Left colon (tissue), 2 donors: Measurements from ENCODE around the gene NOVA1. TPM values are rescaled to one million over a fixed set of nuclear protein-coding genes. Genes with fewer than 3 reads are reported as not detected.
A peak's percentile ranks its signal among the peaks of the same experiment; 100 is the strongest.

ENCODE experiments used
- ATAC-seq: fragments of 200-7000 bp; cut with Tn5 transposase; one replicate; pipeline ENCODE4 v1.9.1; 2020; ENCODE audit warnings: mild to moderate bottlenecking, moderate library complexity
- DNase-seq, 2 donors: peaks; one replicate each; pipeline ENCODE4 v3.0.0-alpha.2; 2020
- intact Hi-C, 2 donors: fragments of 100-400 bp; cut with DNase I in 1 of 2; cut with micrococcal nuclease in 1 of 2; formaldehyde crosslinking; loops; one replicate each; pipeline versions ENCODE4 v1.11.2 to v1.14.0; 2022; cut with DNase I, micrococcal nuclease
- total RNA-seq, 2 donors: library from RNA; stranded (reverse); fragmentation: NEBNext Ultra II Directional; extraction: Animal tissue kit (Norgen Biotek cat#: 25700); gene quantifications; one replicate each; pipeline ENCODE4 v1.2.1, GENCODE V29; 2021
- donor health status: DM: no; HTN: no; CAD: no.
- donor health status: DM: yes; HTN: yes; CAD: no.

The NOVA1 gene
- total RNA-seq, 2 donors from 2014 or later: 1.4 to 5.9 TPM

DNA sequence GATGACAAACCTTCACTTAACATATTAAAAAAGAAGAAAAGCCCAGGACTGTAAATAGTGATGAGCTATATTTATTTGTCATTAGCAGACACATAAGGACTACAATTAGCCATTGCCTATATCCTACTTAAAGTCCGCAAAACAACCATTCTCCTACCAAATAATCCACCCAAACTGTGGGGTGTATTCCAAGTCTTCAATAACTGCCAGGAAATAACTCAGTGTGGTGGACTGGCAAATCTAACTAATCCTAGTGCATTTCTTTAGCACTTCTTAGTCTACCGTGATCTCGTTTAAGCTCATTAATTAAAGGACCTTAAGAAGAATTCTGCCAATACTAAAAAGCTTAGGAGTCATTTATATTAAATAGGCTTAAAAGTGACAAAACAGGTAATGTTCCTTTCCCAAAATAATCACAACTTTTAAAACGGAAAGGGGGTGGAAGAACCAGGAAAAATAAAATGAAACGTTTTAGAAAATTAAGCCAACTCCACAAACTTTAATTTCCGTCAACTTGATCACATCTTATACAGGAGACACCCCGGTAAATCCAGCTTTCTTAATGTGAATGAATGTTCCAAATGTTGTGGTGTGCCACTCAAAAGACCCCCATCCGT is 1.8 kb downstream of the NOVA1 start:
- intact Hi-C loops: no loop called here
- DNase-seq (no peak), ATAC-seq (no peak)

DNA sequence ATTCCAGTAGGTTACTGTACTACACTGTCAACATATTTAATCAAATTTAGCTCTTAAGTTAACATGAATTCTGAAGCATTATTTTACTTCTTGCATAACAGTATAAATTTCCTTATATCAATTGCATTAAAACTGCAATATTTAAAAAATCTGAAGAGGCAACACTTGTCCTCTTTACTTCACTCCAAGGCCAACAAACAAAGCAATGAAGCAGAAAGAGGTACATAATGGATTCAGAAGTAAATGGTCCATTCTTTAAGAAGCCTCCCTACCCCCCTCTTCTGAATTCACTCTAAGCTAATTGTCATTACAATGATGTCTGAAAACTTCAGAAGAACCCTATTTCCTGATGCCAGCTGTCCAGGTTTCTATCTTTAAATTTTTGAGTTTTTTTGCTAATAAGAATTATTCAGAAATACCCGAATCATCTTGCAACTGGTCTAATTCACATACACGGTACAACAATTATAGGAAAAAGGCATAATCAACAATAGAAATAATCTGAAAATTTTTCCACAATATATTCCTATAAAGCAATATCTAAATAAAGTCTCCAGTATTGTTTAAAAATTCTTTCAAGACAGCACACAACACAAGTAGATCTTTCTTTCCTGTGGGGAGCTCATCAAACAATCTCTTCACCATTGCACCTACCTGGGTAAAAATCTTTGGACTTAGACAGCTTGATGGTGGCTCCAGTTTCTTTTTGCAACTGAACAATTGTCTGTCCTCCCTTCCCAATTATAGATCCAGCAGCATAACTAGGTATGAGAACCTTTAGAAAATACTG is 2.9 kb downstream of the NOVA1 start:
- intact Hi-C loops: no loop called here
- no peak for DNase-seq
- ATAC-seq: no peak

DNA sequence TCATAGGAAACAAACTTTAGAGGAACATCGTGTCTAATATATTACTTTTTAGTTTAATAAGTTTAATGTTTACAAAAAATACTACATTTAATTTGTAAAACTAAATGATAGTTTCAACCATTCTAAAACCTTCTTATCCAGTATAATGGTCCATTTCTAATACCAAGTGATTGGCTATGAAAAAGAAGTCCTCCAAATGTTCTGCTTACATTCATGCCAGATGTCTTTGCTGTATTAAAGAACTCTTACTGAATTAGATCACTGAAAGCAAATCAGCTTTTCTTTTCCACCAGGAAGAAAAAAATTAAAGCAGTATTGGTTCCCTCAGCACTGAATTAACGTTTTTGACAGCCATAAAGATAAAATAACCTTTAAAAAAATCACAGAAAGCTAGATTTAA is 3.7 kb downstream of the NOVA1 start:
- DNase-seq (no peak), ATAC-seq (no peak)
- intact Hi-C loops: no loop called here

DNA sequence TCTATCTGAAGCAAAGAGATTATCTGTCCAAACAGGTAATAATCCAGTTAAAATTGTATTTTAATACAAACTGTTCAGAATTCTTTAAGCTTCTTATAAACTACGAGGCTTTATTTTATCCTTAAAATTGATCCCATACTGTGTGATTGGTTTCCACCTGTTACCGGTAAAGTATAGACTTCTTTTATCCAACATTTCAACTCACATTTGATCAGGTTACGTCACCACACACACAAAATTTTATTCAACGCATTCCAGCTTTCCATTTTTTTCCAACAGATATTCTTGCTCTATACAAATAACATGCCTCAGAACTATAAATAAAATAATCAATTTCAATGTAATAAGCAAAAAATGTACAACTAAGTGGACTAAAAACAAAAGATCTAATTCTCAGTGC is 4.5 kb downstream of the NOVA1 start:
- no peak for ATAC-seq
- DNase-seq: no peak
- intact Hi-C loops: no loop called here

DNA sequence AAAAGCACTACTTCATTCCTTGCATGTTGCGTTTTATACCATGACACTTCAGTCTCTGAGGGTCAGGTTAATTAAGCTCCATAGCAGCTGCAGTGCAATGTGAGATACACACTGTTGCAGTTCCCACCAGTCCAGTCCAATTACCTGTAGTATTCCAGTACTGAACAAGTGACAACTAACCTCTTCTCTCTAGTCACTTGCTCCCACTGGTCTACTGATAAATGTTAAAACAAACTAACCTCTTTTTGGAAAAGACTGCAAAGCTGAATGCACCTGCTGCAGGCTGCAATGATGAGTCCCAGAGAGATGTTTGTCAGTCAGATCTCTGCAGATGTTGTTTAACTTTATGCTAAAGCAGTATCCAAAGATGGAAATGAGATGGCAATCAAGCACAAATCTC is 7.9 kb downstream of the NOVA1 start:
- intact Hi-C loops: no loop called here

DNA sequence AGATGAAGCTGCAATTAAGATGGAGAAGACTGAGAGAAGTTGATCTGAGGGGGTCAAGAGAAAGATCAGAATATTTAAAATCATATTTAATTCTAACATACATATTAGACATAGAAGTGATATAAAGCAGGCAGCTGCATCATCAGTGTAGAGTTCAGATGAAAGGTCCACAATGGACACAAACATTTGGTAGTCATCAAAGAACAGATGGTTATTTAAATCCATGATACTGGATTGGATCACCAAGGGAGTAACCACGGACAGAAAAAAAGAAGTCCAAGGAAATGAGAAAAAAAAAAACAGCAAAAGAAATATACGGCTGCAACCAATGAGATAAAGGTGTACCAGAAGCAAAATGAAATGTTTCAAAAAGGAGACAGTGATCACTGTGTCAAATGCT is 20.1 kb downstream of the NOVA1 start:
- DNase-seq (no peak), ATAC-seq (no peak)
- intact Hi-C loops: no loop called here

More for the DNA sequence above, 7.9 kb downstream of the NOVA1 start:
- no peak for DNase-seq
- ATAC-seq: no peak

DNA sequence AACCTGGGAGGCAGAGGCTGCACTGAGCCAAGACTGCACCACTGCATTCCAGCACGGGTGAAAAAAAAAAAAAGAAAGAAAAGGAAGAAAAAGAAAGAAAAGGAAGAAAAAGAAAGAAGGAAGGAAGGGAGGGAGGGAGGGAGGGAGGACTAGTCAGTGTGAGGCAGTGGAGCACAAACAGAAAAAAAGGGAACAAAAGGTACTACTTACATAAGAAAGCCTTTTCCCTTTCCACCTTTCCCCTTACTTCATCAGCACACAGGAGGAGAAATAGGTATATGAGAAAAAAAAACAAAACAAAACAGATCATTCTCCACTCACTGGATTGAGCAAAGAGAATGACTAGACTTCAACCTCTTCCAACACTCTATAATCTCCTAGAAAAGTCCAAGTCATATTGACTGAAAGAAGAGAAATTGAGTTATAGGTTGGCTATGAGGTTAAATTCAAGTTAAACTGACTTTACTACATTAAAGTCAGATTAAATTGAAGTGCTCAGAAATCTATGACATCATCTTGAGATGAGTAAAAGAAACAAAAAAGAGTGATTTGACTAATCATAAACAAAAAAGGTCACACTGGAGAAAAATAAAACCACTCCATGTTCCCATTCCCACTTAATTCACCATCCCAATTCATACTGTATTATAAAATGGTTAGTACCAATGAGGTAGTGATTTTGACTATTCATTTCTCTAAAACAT is 43.6 kb downstream of the NOVA1 start:
- DNase-seq (no peak), ATAC-seq (no peak)
- intact Hi-C loops: no loop called here

DNA sequence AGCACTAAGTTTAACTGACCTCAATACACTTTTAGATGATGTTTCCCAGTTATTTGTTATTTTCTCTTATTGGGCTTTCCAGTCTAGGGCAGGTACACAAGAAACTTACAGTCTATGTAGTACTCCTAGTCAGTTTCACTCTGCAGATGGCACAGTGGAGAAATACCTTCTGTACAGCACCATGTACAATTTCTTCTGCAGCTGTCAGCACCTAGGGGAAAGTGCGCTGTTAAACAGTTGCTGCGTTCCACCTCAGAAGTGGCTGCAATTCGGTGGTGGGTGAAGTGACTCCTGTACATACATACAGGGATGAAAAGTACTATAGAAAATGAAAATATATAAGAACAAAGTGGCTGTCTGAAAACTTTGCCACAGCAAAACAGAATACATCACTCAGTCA is 48.3 kb downstream of the NOVA1 start:
- ATAC-seq: no peak
- intact Hi-C loops: no loop called here
- no peak for DNase-seq

DNA sequence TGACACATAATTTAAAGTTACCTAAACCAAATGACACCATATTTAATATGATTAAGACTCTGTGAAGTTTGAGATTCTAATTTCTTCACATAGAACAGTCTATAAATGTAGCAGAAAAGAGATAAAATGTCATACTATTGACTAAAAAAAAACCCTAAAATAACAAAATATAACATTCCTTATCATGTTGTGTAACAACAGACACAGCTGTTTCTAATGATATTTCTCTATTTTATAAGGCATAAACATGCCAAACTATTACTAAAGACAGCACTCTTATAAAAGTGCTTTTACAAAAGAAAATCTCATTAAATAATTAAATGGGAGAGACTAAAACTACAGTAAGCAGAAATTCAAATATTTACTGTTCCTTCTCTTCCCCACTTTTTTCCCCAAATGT is 49.4 kb downstream of the NOVA1 start:
- no peak for DNase-seq
- intact Hi-C loops: no loop called here
- ATAC-seq: no peak

DNA sequence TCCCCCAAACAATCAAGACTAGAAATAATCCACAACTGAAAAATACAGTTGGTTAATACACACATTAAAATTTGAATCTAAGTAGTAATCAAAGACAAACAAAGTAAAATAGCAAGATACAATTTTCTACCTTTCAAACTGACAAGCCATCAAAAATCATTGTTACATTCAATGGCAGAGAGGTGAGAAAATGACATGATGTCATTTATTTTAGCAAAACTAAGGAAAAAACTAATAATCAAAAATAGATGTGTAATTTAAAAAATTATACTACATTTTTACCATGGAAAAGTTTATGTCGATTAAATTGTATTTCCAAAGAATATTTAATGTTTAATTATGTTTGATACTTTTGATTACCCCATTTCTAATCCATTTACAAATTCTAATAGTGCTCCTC is 59.7 kb downstream of the NOVA1 start:
- intact Hi-C loops: no loop called here
- no peak for DNase-seq
- ATAC-seq: no peak

DNA sequence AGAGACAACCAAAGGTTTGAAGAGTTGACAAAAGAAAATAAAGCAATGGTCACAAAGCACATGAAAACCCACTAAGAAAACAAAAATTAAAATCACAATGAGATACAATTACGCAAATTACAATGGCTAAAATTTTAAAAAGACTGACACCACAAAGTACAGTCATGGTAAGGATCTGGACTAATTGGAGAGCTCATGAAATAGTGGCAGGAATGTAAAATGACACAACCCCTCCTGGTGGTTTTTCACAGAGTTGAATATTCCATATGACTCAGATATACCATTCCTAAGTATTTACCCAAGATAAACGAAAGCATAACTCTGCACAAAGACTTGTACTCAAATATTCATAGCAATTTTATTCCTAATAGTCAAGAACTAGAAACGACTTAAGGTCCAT is 65.9 kb downstream of the NOVA1 start:
- no peak for DNase-seq
- no peak for ATAC-seq
- intact Hi-C loops: no loop called here

DNA sequence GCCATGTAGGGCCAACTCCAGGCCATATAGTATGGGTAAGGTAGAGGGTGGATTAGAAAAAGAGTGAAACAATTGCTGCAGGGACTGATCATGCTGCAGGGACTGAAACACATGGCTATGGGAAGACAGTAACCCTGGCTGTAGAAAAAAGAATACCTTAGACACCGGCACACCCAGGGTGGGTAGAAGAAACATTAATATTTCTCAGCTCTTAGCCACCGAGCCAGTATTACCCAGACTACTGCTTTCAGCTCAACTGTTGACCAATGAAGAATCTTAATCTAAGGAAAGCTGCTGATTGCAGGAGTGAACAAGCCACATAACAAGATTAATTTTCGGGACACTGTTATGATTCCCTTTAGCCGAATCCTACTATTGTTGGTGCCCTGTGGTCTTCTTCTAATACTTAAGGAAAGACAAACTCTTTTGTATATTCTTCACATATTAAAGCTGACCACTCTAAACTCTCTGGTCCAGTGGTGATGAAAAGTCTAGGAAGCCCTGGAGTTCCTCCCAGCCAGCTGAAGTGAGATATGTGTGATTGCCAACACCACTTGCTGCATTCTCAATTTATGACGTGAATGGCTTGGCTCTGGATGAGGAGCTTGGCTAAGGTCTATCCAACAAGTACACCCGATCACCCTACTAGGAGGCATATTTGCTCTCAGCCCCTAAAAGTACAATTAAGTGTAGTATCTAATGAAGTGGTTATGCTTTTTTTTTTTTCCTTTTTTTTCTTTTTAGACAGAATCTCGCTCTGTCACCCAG is 69.2 kb downstream of the NOVA1 start:
- DNase-seq: peak; percentile 8 to 31
- intact Hi-C loops: no loop called here
- no peak for ATAC-seq

DNA sequence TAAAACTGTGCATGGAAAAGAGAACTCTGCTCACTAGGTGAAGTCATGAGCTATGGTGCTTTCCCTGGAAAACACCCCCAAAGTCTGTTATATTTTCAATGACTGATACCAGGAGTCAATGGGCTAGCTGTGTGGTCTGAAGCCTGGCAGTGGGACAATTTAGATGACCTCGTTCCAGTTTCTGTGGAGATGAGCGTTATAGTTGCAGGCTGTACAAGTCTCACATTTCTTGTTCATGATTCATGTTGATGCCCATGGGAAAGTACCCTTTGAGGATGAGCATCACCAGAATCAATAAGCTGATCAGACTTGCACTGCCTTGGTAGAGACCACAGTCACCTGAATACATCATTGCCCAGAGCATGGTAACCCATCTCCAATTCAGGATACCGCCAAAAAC is 70.7 kb downstream of the NOVA1 start:
- intact Hi-C loops: no loop called here
- no peak for DNase-seq
- no peak for ATAC-seq

DNA sequence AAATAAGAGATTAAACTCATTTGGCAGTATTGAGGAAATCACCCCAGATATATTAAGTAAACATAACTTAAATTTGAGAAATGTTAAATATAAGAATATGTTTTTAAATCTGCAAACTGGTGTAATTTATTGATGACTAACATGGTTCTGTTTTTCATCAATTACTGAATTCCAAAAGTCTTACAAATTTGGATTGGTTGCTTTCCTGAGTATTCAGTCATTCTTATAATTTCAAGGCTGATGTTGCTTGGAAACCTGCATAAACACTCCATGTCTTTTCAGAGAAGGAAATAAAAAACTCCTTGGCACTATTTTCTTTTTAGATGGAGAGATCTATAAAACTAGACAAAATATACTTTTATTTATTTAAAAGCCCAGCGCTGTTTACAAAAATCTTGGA is 71.7 kb downstream of the NOVA1 start:
- DNase-seq (no peak), ATAC-seq (no peak)
- intact Hi-C loops: no loop called here

DNA sequence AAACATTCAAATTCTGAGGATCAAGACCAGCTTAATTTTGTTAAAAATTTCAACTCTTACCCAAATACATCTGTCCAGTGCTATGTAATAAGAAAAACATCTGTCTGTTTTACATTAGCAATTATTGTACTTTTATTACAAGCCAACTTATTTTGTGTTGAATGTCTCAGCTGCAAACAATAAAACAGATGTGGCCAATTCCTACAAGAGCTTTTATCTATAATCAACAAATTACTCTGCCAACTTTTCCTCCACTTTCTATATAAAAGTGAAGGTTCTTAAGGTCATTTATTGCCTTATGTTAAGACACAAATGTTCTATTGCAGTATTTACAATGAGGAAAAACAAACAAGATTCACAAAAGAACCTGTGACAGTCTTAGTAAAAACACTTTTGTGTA is 72.7 kb downstream of the NOVA1 start:
- DNase-seq (no peak), ATAC-seq (no peak)
- intact Hi-C loops: no loop called here

DNA sequence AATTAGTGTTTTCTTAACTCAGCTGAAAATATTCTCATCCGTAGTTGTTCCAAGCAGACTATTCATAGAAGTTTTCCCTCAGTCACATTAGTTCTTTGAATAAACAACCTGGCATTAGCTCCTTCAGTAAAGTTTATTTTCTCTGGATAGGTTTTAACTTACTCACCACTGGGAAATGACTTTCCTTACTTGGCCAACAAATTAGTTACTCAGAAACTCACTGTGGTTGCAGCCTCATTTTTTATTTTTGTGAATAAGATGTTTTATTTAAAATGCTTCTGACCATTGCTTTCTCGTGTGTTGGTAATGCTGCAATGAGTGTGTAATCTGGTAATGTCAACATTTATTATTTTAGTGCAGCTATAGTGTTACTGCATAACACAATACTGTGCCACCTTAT is 74.9 kb downstream of the NOVA1 start:
- intact Hi-C loops: no loop called here
- no peak for ATAC-seq
- DNase-seq: no peak

DNA sequence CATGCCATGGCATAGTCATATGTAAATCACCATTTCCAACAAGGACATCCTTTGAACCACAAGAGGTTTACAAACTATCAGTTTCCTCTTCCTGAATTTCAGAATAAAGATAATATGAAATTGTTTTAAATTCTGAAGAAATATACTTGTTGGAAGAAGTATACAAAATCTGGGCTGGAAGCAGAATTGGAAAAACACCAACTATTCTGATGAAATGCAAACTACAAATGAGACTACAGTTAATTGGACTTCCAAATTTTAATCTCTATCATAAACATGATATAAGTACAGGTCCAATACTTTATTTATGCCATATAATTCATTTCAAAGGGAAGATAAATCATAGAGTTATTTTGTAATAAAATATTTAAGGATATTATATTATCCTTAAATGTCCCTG is 80.1 kb downstream of the NOVA1 start:
- intact Hi-C loops: no loop called here
- ATAC-seq (no peak), DNase-seq (no peak)

DNA sequence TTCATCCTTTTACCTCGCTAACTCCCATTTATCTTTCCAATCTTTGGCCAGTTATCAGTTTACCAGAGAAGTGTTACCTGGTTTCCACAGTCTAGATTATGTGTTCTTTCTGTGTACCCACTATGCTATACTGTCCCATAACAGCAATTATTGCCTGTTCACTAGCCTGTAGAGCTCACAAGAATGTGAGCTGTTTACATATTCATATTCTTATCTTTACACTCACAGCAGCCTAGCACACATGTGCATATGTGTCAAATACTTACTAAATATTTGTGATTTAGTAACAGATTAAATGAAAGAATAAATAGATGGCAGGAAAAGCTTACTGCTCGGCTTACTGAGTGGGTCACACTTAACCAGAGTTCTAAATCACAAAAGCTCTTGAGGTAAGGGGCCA is 97.8 kb downstream of the NOVA1 start:
- intact Hi-C loops: no loop called here
- no peak for ATAC-seq
- DNase-seq: no peak

DNA sequence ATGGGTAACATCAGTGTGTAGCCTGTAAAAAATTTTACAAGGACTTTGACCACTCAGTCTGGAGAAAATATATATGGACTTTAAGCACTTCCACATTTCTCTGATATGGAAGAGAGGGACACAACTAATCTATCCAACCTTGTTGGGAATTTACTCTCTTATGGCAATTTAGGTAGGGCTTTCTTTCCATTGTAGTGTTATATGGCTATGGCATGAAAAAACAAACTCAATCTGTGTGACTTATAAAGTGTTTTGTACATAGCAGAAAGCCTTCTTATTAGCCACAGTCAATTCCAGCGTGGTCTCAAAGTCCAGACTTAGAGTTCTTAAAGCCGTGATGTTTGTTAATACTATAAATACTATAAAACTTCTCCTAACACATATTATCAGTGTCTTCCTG is 98.3 kb downstream of the NOVA1 start:
- intact Hi-C loops: no loop called here
- ATAC-seq: peak; percentile 57
- DNase-seq: no peak

DNA sequence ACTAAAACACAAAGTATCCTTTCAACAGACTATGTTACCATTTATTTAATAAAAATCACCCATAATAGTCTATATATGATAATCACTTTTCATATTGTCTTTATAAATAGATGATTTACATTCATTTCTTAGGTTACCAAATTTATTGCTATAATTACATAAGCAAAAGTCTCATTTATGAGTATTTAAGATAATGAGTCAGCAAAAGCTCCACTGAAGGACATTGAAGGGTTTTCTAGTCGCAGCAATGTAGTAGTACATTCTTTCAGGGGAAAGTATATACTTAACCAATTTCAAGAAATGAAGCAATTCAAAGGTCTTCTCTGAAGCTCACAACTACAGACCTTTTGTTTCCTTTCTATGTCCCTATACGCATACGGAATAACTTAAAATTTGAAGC is 110.9 kb downstream of the NOVA1 start:
- DNase-seq (no peak), ATAC-seq (no peak)
- intact Hi-C loops: no loop called here
